Spleen (tissue), 7 donors: Measurements from ENCODE around the gene NDUFAF2.

Source experiments
- CTCF ChIP-seq, 11 experiments: fragments of 200-600 bp in 7 of 11; fragments of 450-650 bp in 4 of 11; sonication (generic) in 4 of 11; IDR thresholded peaks in 8 of 11; conservative IDR thresholded peaks in 3 of 11; 1 replicate in 7 of 11; 2 replicates in 4 of 11; pipeline versions ENCODE4 v1.4.0 to v1.8.0; 2016 to 2021; ENCODE audit warnings: antibody characterized with exemption in 11 of 11, inconsistent platforms in 4 of 11, mild to moderate bottlenecking in 1 of 11
- POLR2A ChIP-seq, 3 donors: fragments of 450-650 bp; IDR thresholded peaks; one replicate each; pipeline ENCODE4 v1.5.1; 2017; ENCODE audit warnings: antibody characterized with exemption in 3 of 3, mild to moderate bottlenecking in 1 of 3
- POLR2AphosphoS5 ChIP-seq, 3 donors: sonication (generic); formaldehyde crosslinking; IDR thresholded peaks; one replicate each; pipeline ENCODE4 v1.5.1; 2017; ENCODE audit warnings: antibody characterized with exemption in 3 of 3
- donor health status: DM: no; HTN: no; CAD: no; lungs with moderate emphysema.
- donor health status: DM: no; HTN: no; CAD: no.
- donor health status: DM: no; HTN: no; CAD: no.

- TF ChIP-seq CTCF (IDR thresholded peaks at IDR 0.05 in 8 of 11, conservative IDR thresholded peaks at IDR 0.05 in 3 of 11) (no peak), POLR2A (IDR thresholded peaks at IDR 0.05) (no peak), POLR2AphosphoS5 (IDR thresholded peaks at IDR 0.05) (no peak)
Observed at GRCh38 chr5:60977956-60978737, 33.1 kb downstream of the NDUFAF2 start.
